Measurements from ENCODE around the gene EPB41L1.

Gene EPB41L1

DNA sequence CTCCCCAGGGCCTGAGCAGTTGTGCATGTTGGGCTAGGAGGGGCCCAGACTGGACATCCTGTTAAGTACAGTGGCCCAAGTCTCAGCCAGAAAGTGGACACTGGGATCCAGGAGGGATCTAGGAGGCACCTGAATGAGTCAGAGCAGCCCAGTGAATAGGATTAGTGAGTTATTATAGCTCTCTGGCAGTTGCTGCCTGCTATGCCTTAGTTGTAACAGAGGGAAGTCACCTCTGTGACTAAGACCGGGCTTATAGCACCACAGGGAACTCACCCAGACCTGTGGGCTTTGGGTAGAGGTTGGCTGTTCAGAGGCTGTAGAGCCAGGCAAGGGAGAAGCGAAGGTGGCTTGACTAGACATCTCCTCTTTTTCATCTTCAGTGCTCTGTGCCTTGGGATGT lies 42.7 kb downstream of the EPB41L1 start:
- no peak for DNase-seq

DNA sequence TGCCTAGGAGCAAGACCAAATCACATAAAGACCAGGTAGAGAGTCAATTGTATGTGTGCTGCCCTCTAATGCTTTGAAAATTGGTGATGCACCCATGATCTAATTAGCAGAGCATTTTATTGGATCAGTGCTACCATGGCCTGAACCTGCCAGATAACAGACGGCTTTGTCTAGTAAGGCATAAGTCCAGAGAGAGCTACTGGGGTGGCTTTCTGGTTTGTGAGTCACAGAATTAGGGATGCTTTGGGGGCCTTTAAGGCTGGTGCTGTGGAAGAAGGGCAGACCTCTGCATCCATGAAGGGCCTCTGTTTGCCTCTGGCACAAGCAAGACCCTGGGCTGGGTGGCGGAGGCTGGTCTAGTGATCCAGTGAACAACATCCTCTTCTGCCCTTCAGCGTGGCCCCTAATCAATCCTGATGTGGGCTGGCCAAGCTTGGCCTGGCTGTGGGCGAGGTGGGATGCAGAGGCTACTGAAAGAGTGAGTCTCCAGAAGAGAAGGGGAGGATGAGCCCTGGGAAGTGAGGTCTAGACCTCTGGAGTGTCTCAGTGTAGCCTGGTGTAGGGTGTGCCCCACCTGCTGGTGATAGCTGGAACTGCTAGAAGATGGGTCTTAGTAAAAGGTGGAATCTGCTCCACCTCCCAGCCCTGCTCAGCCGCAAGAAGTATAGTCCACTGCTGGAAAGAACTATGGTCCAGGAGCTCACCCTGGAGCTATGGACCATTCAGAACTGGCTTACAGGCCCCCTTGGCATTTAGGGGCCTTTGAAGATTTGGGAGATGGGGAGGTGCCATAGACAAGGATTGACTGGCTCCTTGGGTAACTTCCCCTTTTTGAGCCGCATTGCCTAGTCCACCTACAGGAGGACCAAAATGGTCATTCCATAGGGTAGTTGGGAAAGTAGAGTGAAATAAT lies 45.1 kb downstream of the EPB41L1 start:
- DNase-seq, result peak; percentile 59

DNA sequence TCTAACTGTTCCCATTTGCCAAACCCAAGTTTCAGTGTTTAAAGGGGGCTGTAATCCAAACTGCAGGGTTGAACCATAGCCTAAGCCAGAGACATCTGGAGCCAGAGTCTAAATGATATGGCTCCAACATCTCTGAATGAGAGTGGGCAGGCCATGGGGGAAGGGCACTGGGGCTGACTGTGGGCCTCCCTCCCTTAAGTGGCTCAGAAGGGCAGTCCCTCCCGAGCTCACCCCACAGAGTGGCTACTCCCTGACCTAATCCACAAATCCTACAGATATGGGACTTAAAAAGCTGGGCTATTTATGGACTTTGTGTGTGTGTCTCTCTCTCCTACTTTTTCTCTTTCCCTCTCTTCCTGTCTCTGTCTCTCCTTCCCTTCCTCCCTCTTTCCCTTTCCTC lies 45.9 kb downstream of the EPB41L1 start:
- no peak for DNase-seq

DNA sequence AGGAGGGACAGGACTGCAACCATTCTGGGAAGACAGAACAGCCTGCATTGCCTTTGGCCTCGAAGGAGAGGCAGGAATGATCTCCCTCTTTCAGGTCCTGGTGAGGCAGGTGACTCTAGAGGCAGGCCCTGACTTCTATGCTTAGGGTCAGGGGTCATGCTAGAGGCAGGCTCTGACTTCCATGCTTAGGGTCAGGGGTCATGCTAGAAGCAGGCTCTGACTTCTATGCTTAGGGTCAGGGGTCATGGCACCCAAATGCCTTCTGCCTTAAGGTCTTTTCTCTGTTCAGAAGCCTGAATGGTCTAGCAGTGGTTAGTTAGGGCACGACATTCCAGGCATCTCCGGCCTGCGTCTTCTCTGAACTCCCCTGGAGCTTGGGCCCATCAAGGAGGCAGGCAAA lies 46.7 kb downstream of the EPB41L1 start:
- no peak for DNase-seq

DNA sequence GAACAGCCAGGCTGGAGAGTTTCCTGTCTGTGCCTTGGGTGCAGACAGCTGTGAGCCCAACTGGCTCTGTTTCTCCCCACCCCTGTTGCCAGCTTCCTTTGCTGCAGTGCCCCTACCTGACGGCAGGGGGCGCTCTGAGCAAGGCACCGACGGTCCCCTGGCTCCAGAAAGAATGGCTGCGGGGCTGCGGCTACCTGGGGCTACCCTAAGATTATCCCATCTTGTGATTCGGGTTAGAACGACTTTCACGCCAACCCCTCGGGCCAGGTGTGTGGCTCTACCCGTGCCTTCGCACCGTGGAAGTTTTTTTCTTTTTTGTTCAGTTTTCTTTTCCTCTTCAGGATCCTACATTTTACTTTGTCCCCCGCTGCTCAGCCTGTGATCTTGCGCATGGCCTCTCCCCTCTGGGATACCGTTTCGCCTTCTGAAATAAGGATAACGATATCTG lies 48.4 kb downstream of the EPB41L1 start:
- DNase-seq, result peak; percentile 68

DNA sequence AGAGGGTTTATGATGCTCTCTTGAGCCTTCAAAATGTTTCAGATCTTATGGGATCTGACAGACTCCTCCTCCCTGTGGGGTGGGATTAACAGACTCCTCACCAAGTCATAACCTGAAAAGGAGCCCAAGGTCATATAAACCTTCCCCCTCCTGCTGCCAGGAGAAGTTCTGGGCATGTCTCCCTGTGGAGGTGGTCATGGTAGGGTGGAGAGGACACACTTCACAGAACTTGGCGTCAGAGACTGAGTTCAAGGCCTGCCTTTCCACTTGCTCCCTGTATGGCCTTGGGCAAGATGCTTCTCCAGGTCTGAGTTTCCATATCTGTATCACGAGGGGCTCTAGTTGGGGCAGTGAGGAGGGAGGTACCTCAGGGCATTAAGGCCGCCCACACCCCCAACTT lies 49.3 kb downstream of the EPB41L1 start:
- DNase-seq, result no peak

DNA sequence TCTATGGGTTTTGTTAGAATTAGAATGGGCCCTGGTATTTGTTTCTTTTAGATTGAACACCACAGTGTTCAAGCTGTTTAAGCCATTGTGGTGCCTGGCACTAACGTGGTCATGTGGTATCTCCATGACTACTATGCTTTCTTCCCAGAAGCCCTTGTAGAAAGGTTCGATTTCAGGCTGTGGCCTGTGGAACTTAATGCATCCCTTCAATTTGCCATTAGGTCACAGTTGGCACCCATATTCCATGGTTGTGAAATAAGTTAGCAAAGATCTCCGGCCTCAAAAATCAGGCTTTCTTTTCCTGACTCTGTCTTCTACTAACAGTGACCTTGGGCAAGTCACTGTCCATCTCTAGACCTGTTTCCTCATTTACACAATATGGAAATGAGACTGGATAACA lies 50.5 kb downstream of the EPB41L1 start:
- DNase-seq, result no peak

DNA sequence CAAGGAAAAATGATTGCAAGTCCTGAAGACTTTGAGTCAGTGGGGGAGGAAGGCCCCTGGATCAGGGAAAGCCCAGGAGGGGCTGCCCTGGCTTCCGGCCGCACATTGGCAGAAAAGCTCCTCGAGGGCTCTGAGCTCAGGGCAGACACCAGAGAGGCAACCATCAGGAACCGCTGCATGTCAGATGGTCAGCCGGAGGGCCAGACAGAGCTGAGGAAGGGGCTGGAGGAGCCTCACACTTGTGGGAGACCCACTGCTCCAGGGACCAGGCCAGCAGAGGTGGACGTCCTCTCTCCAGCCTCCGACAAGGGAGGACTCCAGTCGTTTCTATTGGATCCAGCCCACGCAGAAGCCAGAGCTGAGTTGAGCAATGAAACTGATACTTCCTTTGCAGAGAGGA lies 51.5 kb downstream of the EPB41L1 start:
- DNase-seq, result no peak

DNA sequence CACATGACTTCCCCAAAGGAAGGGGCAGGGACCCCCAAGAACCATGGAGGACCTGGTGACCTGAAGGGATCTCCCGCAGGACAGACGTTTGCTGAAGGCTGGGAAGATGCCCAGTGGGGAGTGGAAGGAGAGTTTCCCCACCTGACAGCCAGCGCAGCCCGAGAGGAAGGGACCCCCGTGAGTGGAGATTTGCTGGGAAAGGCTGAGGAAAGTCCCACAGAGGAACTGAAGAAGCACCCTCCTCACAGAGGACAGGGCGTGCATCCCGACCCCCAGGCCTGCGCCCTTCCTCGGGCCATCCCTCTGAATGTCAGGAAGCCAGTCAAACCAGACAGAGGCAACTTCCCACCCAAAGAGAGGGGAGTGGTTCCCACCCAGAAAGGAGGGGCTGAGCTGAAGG lies 52.1 kb downstream of the EPB41L1 start:
- no peak for DNase-seq

DNA sequence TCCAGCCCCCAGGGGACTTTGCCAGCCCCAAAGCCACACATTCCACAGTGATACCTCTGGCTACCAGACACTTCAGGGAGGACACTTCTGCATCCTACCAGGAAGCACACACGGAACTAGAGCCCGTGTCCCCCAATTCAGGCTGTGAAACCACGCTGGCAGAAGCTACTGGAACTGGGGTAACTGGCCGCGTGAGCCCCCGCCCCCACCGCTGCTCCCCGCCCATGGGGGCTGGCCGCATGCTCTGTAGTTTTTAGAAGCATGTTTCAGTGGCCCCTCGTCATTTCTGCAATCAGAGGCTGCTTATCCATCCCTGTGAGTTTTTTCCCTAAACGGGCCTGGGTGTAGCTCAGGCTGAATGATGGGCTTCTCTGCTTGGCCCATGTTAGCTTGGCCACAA lies 53.1 kb downstream of the EPB41L1 start:
- DNase-seq, result no peak

DNA sequence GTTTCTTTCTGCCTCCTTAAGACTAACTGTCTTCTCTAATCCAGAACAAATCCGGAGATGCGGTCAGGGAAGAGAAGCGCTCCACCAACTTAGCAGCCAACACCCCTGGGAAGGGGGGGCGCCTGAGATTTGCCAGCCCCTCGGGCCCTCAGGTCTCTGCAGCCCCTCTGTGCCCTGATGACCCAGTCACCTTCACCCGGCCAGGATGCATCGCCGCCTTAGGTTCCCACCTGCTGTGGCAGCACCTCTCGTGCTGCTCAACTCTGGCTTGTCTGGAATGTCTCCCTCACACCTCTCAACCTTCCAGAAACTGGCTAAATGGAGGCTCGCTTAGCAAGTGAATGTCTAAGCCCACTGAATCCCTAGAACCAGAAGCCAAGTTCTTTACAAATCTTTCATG lies 53.7 kb downstream of the EPB41L1 start:
- DNase-seq, result no peak

DNA sequence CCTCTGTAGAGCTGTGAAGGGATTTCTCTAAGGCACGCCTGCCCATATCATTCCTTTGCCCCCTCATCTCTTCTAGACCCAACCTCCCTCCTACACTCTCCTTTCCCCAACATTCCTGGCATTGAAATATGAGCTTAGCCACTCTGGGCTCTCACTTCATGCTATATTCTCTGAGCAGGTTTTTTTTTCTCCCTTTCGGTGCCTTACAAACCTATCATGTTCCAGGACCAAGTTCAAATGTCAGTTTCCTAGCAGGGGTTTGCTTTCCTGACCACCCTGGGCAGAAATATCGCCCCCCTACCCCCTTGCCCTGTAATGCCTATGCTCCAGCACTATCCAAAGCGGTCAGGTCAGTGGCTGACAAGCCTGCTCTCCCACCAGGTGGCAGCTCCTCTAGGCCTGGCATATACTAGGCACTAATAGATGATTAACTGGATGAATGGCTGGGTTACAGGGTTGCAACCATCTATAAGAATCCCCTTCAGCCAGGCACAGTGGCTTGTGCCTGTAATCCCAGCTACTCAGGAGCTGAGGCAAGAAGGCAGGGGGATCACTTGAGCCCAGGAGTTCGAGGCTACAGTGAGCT lies 56.0 kb downstream of the EPB41L1 start:
- DNase-seq, result no peak

DNA sequence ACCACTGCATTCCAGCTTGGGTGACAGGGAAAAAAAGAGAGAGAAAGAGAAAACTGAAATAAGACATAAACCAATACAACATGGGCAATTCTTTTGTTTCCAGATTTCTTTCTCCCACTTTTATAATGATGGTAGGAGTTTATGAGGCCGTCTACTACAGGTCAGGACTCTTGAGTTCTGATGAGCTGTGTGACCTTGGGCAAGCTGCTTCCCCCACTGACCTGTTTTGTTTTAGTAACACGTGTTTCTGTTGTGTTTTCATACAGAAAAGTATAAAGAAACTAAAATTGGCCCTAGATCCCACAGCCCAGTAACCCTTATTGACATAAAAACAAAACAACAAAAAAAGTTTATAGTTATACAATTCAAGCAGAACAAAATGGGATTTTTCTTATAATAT lies 58.8 kb downstream of the EPB41L1 start:
- DNase-seq, result no peak

DNA sequence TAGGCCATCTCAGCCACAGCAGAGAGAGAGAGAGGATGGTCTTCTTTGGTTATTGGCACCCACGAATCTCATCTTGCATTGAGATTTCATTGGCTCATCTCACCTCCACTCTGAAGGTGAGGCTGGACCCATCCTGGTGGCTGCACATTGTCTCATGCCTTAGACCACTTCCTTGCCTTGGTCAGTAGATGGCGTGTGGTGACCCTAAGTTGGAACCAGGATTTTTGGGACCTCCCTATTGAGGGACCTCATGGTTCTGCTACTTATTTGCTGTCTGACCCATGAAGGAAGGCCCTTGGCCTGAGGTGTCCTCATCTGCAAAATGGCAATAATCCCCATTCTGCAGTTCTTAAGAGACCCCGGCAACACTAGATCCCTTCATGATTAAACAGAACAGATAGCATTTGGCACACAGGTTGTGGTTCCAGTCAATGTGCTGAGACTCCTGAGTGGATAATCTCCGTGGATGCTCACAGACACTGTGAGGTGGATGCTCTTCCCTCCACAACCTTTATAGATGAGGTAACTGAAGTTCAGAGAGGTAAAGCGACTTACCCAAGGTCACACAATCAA lies 60.2 kb downstream of the EPB41L1 start:
- DNase-seq, result peak; percentile 9

DNA sequence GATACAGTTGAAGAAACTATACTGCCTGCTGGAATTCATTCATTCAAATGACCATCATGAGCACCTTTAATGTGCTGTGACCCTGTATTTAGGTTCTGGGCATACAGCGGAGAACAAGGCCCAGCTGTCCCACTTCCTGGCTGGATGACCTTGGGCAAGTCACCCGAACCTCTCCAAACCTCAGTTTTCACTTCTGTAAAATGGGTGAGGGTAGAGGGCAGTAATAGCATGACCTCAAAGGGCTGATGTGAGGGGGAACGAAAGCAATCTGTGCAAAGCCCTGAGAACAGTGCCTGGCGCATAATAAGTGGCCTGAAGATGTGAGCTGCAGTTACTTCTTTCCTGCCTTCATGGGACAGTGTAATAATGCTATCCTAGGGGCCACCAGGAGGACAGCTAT lies 61.2 kb downstream of the EPB41L1 start:
- no peak for DNase-seq

DNA sequence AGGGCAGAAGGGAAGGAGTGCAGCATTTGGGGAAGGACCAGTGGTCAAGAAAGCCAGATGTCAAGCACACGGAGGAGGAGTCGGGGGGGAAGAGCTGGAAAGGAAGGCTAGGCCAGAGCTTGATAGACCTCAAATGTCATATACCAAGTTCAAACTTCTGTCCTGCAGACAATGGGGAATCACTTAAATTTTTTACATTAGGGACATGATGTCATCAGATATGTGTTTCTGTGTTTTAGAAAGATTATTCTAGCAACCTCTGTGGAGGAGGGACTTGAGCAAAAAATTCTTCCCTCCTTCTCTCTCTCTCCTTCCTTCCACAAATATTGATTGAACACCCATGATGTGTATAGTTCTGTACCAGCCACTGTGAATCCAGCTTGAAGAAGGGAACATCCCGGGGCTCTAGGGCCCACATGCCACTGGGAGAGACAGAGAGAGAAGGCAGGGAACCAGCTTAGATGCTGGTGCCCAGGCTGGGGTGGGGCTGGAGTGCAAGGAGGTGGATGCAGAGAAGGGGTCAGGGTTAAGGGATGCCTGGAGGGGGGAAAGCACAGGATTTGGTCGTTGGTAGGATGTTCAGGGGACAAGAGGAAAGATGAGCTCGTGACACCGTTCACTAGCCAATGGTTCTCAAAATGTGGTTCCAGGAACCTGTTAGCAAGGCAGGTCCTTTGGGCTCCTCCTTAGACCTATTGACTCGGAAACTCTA lies 61.9 kb downstream of the EPB41L1 start:
- no peak for DNase-seq

DNA sequence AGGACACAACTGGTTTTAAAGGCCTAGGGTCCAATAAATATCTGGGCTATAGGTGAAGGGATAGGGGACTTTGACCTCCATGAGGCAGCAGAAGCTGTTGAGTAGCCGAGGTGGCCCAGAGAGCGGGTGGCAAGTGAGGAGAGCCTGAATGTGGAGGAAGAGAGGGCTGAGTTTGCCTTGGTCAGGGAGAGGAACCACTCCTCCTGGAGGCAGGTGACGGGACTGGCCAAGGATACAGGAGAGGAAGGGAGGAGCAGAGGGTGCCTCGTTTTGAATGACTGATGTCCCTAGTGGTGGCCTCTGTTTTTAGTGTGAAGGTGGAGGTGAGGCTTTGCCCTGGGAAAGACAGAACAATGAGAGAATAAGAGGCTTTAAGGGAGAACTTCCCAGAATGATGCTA lies 62.7 kb downstream of the EPB41L1 start:
- no peak for DNase-seq

DNA sequence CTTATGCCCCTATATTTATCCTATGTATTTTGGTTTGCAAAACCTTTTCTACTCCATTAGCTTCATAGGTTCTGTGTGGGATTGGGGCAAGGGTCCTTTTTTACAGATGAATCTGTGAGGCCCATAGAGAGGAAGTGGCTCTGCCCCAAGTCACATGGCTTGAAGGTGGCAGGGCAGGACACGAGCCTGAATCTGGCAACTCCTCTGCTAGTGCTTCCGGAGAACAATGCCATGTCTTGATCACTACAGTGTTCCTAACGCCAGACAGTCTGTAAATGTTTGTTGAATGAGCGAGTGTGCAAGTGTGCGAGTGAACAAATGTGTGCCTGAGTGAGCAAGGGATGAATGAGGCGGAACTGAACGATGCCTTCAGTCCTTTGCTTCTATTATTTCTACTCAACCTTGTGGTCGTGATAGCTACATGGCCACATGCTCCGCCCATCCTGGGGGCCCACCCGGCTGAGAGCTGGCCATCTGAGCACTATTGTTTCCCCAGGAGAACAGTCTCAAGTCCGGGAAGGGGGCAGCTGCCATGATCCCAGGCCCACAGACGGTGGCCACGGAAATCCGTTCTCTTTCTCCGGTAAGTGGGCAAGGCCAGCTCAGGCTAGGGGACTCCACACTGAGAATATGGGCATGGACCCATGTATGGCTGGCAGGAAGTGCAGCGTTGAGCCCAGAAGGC lies 64.0 kb downstream of the EPB41L1 start:
- no peak for DNase-seq

DNA sequence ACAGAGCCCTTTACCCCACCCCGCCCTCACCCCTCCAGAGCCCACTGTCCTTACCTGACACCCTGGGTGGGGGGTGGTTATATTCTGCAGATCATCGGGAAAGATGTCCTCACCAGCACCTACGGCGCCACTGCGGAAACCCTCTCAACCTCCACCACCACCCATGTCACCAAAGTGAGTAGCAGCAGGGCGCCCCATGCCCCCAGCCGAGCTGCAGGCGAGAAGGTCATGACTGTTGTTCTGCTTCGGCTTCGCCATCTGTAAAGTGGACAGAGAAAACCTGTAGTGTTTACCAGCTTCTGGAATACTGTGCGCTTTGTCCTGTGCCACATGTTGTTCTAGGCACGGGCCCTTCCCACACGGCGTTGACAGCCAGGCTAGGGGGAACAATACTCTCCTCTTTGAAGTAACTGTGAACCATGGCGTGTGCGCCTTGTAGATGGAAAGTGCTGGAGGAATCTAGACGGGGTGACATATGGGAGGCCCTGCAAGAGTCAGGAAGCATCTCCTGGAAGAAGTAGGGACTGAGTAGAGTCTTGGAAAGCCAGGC lies 65.2 kb downstream of the EPB41L1 start:
- no peak for DNase-seq

DNA sequence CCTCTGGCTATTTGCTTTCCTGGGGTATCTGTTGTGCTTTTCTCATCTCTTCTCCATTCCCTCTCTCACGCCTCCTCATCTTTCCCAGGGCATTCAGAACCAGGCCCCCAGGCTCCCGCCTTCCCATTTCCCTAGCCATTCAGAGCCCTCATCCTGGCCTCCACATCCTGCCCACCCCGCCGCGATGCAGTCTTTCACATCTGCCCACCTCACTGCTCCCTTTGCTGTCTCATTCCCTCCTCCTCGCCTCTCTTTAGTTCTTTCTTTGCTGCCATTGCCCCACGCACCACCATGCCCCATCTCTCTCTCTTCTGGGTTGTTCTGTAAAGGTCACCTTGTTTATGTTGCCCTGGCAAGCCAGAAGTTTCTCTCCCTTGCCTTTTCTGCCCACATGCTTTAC lies 71.1 kb downstream of the EPB41L1 start:
- DNase-seq, result no peak

DNA sequence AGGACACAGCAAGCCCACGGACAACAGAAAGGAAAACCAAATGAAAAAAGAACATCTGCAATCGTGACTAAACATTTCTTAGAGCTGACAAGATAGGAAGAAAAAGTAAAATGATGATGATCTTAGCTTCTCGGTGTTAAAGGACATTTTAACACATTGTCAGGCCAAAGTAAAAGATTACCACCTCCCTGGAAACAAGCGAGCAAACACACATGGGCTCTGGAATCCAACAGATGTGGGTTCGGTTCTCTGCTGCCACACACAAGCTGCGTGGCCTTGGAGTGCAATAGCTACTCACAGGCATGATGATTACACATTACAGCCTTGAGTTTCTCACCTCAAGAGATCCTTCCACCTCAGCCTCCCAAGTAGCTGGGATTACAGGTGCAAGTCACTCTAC lies 74.2 kb downstream of the EPB41L1 start:
- DNase-seq, result no peak

DNA sequence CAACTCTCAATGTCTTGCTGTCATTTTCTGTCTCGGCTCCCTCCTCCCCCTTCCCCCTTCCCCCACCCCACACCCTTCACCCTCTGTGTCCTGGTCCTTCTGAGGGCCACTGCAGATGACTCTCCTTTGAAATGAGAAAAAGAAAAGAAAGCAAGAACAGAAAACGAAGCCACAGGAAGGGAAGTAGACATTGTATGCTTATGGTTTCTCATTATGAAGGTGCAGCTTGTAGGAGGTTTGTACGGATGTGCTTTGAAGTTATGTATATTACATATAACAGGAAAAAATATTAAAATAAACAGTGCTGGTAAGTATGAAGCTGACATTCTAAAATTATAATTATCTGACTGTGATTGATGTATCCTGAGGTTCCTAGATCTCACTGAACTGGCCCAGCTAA lies 75.5 kb downstream of the EPB41L1 start:
- DNase-seq, result no peak

DNA sequence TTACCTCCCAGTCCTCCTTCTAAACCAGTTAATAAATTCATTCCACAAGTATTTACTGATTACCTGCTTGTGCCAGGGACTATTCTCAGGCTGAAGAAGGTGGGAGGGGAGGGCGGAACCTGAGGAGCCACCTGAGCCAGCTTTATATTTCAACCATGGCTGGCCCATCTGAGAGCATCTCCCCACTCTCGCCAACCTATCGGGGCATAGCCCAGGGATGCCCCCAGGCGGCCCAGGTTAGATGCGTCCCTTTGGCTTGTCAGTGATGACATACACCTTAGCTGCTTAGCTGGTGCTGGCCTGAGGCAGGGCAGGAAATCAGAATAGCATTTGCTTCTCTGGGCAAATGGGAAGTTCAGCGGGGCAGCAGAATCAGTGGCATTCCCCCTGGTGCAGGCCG lies 76.8 kb downstream of the EPB41L1 start:
- DNase-seq, result no peak

Measured in NCI-H2171 (cell line).